BJ (cell line): Measurements from ENCODE around the gene UBAP2. TPM values are rescaled to one million over a fixed set of nuclear protein-coding genes. Genes with fewer than 3 reads are reported as not detected.

Experiments used
- CTCF ChIA-PET: fragments of 350-600 bp; formaldehyde crosslinking; extraction: SDS; loops from one replicate; lab custom pipeline; 2021; ENCODE audit warnings: antibody characterized with exemption, inconsistent platforms; lab: Yijun Ruan, JAX
- POLR2A ChIA-PET: fragments of 300-600 bp; sonication (Branson Sonifier 250); formaldehyde crosslinking; extraction: SDS; loops from one replicate; lab custom pipeline; 2021; ENCODE audit warnings: antibody characterized with exemption; lab: Charles Lee
- DNase-seq: peaks from one replicate; pipeline ENCODE4 v3.0.0-alpha.2; 2011; ENCODE audit warnings: low read depth
- H3K27me3 ChIP-seq: 2 replicates; pipeline ENCODE4 v1.6.0; 2011; ENCODE audit warnings: low read length; ENCODE audit not compliant: control insufficient read depth, insufficient read depth
- H3K36me3 ChIP-seq: 2 replicates; pipeline ENCODE4 v1.5.1; 2011; ENCODE audit warnings: low read length; ENCODE audit not compliant: control insufficient read depth, insufficient read depth
- H3K4me3 ChIP-seq: 2 replicates; pipeline ENCODE4 v1.5.1; 2011; ENCODE audit warnings: low read depth, mild to moderate bottlenecking, control low read depth, low read length
- CTCF ChIP-seq: IDR thresholded peaks from 2 replicates; pipeline ENCODE4 v1.5.1; 2011; ENCODE audit warnings: low read depth, mild to moderate bottlenecking, control low read depth, inconsistent platforms, low read length, moderate library complexity; ENCODE audit not compliant: insufficient read depth
- polyA plus RNA-seq: library from polyadenylated mRNA; depleted of rRNA; stranded (reverse); fragments of >200 nt; gene quantifications from 2 replicates; pipeline ENCODE4 v1.2.3, GENCODE V29; 2011

The UBAP2 gene
- polyA plus RNA-seq, 1 experiment, result 18.9 TPM

- ChIA-PET CTCF (interaction anchor here (0.8 to 3.3 kb wide), 2 partner anchors 13 to 20 kb away, joined by 7 to 11 read pairs; no protein-coding TSS in a partner anchor), POLR2A (no interaction called here)
- H3K36me3 ChIP-seq, result peaks cover 20% of the 10 kb centered on the region
- TF ChIP-seq CTCF, result no peak
- no peak for DNase-seq
- no peaks in the 10 kb centered on the region for H3K27me3 ChIP-seq
- H3K4me3 ChIP-seq, result no peak overlapping the region
These were observed 44.9 kb upstream of the UBAP2 start for GRCh38 chr9:34093578-34093977.

GRCh38 chr9:34089311-34089710, 40.6 kb upstream of the UBAP2 start:
- ChIA-PET POLR2A (no interaction called here), CTCF (interaction anchor here (1.1 to 3.2 kb wide), 3 partner anchors 10 to 164 kb away, joined by 3 to 13 read pairs (median 3); no protein-coding TSS in a partner anchor)
- no peak for DNase-seq
- no peak for TF ChIP-seq CTCF
- H3K36me3 ChIP-seq, result peaks cover 21% of the 10 kb centered on the region
- no peaks in the 10 kb centered on the region for H3K27me3 ChIP-seq
- no peak overlapping the region for H3K4me3 ChIP-seq

- TF ChIP-seq CTCF, result no peak
- DNase-seq, result no peak
- Histone ChIP-seq H3K36me3 (peaks cover 16% of the 10 kb centered on the region), H3K27me3 (no peaks in the 10 kb centered on the region), H3K4me3 (no peak overlapping the region)
- POLR2A ChIA-PET, result no interaction called here
- CTCF ChIA-PET, result interaction anchor here (0.6 kb wide), 1 partner anchor 11 kb away, joined by 3 read pairs; no protein-coding TSS in a partner anchor
These were observed 38.7 kb upstream of the UBAP2 start for GRCh38 chr9:34087370-34087769.

GRCh38 chr9:34086864-34087263, 38.2 kb upstream of the UBAP2 start:
- no peak for TF ChIP-seq CTCF
- ChIA-PET CTCF (no interaction called here), POLR2A (no interaction called here)
- H3K27me3 ChIP-seq, result no peaks in the 10 kb centered on the region
- H3K4me3 ChIP-seq, result no peak overlapping the region
- DNase-seq, result no peak
- peaks cover 14% of the 10 kb centered on the region for H3K36me3 ChIP-seq

GRCh38 chr9:34085581-34086500, 37.2 kb upstream of the UBAP2 start:
- no peak overlapping the region for H3K4me3 ChIP-seq
- TF ChIP-seq CTCF, result no peak
- CTCF ChIA-PET, result interaction anchor here (0.6 to 2.1 kb wide), 4 partner anchors 12 to 233 kb away, joined by 3 to 10 read pairs (median 4); no protein-coding TSS in a partner anchor
- H3K36me3 ChIP-seq, result peaks cover 14% of the 10 kb centered on the region
- POLR2A ChIA-PET, result no interaction called here
- H3K27me3 ChIP-seq, result no peaks in the 10 kb centered on the region
- DNase-seq, result no peak
